GM19452 (cell line): Measurements from ENCODE around the gene LEKR1.

Experiments
- ATAC-seq: cut with Tn5 transposase; IDR thresholded peaks from one replicate; pipeline ENCODE4 v1.9.1; 2021; ENCODE audit not compliant: unreplicated experiment

The LEKR1 gene

DNA sequence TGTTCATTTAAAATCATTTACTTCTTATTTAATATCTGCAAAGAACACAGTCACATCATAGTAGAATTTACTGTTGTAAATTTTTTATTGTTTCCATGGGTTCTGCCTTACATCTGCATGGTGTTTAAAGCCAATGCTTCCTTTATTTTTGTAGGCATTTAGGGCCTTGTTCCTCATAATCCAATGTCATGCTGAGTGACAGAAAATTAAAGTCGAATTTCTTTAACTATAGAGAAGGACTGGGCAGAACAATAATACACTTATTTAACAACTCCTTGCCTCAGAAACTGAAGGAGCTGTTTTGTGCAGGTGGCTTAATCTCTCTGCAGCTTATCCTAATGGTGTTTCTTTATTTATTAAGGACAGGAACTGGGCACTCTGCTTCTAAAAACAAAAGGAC is 149.6 kb downstream of the LEKR1 start:
- no peak for ATAC-seq

DNA sequence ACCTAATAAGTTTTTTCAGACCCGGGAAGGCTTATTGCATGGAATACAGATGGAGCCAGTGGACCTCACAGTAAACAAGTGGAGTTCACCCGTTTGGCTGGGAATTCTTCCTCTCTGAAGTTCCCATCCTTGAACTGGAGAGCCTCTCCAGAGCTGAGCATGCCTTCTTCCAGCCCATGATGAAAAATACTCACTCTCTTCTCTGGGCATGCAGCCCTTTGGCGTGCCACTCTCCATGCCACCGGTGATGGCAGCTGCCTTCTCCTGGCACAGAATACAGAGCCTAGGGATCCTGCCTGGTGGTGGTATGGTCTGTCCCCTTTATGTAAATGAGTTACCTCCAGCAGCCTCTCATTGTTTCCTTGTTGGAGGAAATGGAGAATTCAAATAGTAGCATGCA is 150.8 kb downstream of the LEKR1 start:
- no peak for ATAC-seq

- peak; percentile 90 for ATAC-seq
Observed at GRCh38 chr3:156978481-156978961, 152.4 kb downstream of the LEKR1 start.

DNA sequence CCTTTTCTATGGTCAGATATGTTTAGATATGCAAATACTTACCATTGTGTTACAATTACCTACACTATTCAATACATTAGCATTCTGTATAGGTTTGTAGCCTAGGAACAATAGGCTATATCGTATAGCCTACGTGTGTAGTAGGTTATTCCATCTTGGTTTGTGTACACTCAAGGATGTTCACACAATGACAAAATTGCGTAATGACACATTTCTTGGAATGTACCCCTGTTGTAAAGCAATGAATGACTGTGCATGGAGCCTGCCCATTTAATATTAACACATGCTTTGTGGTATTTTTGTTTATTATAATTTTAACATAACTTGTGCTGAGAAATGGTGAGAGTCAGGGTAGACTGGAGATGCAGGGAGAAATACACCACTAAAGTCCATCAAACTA is 154.9 kb downstream of the LEKR1 start:
- no peak for ATAC-seq

DNA sequence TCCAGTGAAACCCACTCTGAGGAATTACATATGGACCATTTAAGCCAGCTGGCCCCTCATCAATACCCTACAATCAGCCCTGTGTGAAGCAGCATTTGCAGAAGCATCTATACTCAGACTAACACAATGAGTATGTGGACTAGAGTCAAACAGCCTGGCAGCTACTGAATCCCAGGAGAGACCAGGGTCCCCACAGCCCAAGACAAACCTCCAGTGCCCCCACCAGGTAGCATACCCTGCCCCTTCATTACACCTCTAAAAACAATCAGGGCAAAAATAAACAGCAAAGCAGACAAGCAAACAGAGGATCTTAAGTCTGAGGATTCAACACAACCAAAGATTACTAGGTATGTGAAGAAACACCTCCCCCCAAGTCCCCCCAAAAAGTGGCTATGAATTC is 157.4 kb downstream of the LEKR1 start:
- no peak for ATAC-seq

DNA sequence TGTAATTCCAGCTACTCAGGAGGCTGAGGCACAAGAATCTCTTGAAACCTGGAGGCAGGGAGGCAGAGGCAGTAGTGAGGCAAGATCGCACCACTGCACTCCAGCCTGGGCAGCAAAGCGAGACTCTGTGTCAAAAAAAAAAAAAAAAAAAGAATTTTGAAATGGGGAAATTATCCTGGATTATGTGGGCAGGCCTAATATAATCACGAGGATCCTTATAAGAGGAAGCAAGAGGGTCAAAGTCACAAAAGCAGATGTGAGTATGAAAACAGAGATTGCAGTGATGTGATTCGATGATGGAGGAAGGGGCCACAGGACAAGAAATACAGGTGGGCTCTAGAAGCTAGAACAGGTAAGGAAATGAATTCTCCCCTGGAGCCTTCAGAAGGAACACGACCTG is 159.6 kb downstream of the LEKR1 start:
- ATAC-seq: no peak

DNA sequence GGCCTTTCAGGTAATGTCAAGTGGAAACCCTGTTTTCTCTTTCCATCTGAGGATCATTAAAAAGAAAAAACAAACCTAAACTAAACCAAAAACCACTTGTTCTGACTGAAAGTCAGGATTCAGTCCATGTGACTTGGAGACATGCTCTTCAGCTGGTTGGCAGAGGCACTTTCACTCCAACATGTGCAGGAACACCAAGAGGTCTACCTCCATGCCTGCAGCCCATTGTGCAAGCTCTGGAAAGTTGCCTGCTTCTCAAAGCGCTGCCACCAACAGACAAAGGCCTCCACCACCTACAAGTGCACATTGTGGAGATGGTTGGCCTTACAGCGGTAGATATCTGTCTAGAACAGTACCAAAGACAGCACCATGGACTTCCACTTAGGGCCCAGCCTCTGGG is 161.8 kb downstream of the LEKR1 start:
- no peak for ATAC-seq

DNA sequence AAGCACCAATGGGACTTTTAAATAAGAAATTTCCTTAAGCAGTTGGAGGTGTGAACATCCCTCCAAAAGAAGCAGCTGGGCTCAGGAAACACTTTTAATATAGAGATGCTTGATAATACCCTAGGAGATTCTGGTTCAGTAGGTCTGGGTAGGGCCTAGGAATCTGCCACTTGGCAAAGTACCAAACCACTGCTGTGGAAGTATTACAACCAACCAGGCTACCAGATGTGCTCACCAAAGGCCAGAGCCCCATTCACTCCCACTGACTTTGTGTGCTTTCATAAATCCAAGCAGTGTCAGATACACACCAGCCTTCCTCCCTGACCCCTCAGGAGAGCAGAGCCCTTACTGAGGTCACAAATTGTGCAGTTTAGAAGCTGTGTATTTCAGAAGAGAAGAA is 171.2 kb downstream of the LEKR1 start:
- no peak for ATAC-seq

- ATAC-seq: no peak
Observed at GRCh38 chr3:157001221-157001957, 175.2 kb downstream of the LEKR1 start.

- no peak for ATAC-seq
Observed at GRCh38 chr3:157021679-157022078, 195.5 kb downstream of the LEKR1 start.

DNA sequence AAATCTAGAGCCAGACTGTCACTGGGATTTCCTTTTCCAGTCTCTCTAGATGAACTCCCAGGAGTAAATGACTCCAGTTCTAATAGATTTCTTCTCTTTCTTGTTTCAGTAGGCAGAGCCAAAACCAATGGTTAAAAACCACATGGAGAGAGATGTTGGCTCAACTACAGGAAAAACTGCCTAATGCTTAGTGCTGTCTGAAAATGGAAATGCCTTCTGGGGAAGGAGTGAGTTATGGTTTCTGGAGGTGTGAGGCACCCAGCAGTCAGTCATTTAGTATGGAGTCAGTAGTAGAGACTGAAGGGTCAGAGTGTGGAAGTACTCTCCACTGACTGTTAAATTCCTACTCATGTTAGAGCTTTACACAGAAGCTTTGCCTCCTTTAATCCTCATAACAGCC is 197.1 kb downstream of the LEKR1 start:
- no peak for ATAC-seq

DNA sequence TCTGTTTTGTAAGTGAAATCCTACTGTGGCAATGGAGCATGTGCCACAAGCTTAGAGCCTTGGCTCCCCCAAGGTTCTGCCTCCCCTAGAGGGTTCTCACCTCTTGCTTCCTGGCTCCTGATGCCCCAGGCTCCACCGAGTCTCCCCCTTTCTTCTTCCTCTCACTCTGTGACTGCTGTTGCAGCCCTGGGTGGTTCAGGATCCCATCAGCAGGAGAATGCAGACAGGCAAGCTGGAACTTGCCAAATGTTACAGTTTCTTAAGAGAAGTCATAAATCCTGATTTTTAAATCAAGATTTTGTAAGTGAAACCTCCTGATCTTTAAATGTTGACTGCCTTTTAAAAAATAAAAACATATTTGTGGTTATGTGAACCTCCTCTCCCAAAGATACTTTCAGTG is 199.9 kb downstream of the LEKR1 start:
- no peak for ATAC-seq

GRCh38 chr3:157027861-157028745 is 201.9 kb downstream of the LEKR1 start:
- ATAC-seq: no peak

- ATAC-seq: no peak
Observed at GRCh38 chr3:157029365-157029790, 203.2 kb downstream of the LEKR1 start.

GRCh38 chr3:157030712-157031111 is 204.6 kb downstream of the LEKR1 start:
- ATAC-seq: no peak

GRCh38 chr3:157033001-157033400 is 206.8 kb downstream of the LEKR1 start:
- no peak for ATAC-seq

- ATAC-seq: no peak
Observed at GRCh38 chr3:157040456-157040855, 214.3 kb downstream of the LEKR1 start.

- ATAC-seq: no peak
Observed at GRCh38 chr3:157042226-157042625, 216.1 kb downstream of the LEKR1 start.

DNA sequence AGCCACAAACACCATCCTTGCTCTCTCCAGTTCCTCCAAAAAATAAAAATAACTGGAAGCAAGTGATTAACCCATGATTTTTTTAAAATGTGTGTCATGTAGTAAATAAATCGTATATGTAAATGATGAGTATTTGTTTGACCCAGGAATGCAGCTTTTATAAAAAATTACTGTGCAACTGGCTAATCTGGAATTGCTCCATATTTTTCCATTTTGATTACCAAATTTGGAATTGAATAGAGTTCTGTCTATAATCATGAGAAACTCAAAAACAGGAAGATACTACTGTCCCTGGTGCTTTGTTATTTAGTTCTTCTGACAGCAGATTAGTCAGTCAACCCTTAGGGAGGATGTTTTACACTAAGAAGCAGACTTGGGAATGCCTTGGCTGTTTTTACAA is 217.6 kb downstream of the LEKR1 start:
- ATAC-seq: no peak

DNA sequence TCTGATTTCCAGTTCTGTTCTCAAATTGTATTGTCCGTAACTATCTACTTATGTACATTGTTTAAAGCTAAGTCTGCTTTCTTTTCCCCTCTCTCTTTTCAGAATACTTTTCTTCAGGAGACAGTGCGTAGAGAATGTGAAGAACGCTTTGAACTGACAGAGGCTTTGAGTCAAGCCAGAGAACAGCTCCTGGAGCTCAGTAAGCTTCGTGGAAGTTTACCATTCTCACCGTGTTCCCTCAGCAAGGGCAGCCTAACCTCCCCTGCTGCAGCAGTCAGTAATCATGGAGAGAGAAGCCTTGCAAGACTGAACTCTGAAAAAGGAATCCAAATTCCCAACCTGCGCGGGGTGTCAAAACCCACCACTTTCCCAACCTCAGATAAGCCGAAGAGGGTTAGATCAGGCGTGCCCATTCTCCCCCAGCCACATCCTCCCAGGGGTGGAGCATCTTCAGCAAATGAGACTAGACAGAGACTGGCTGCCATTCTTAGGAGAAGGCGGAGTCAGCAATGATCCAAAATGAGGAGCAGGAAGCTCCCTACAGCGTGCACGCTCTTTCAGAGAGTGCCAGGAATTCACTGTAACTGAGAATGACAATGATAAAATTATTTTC is 219.2 kb downstream of the LEKR1 start:
- no peak for ATAC-seq

DNA sequence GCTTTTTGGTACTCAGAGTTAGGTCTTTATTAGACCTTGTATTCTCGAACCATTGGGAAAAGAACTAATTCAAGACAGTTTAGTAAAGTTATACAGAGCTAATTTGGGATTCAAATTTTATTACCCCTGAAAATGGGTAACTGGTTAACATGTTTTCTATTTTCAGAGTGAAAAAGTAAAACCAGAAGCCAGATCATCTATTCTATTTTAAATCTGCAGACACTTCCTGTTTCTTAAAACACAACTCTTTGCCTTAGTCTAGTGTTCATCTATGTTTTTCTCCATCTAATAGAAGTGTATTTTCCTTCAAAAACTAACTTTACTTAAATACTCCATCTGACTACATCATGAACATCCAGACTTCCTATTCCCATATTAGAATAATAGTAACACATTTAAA is 220.4 kb downstream of the LEKR1 start:
- no peak for ATAC-seq

- no peak for ATAC-seq
Observed at GRCh38 chr3:157051055-157051454, 224.9 kb downstream of the LEKR1 start.
